Breast epithelium (tissue), 4 donors: Measurements from ENCODE around the gene TBX2. TPM values are rescaled to one million over a fixed set of nuclear protein-coding genes. Genes with fewer than 3 reads are reported as not detected.
A peak's percentile ranks its signal among the peaks of the same experiment; 100 is the strongest.

ENCODE experiments used
- DNase-seq, 2 donors: peaks; one replicate each; pipeline ENCODE4 v3.0.0-alpha.2; 2019; ENCODE audit warnings: low spot score in 2 of 2
- H3K27ac ChIP-seq, 2 donors: fragments of 200-600 bp; sonication (generic) in 1 of 2; one replicate each; pipeline ENCODE4 v1.5.1; 2016 to 2019; ENCODE audit warnings: mild to moderate bottlenecking in 1 of 2
- H3K27me3 ChIP-seq, 2 donors: fragments of 200-600 bp; sonication (generic) in 1 of 2; one replicate each; pipeline versions ENCODE4 v1.5.1 to v1.6.0; 2017 to 2019; ENCODE audit warnings: control low read depth in 1 of 2, mild to moderate bottlenecking in 1 of 2
- H3K36me3 ChIP-seq: fragments of 200-600 bp; one replicate; pipeline ENCODE4 v1.5.1; 2019
- H3K4me1 ChIP-seq, 2 donors: fragments of 200-600 bp; sonication (generic); one replicate each; pipeline ENCODE4 v1.5.1; 2016 to 2019; ENCODE audit warnings: control low read depth in 1 of 2
- H3K4me3 ChIP-seq, 3 donors: fragments of 200-600 bp; sonication (generic); 1 replicate in 2 of 3; 2 replicates in 1 of 3; pipeline ENCODE4 v1.5.1; 2016 to 2019; ENCODE audit warnings: mild to moderate bottlenecking in 3 of 3, moderate library complexity in 2 of 3
- H3K9me3 ChIP-seq, 2 donors: fragments of 200-600 bp; sonication (generic) in 1 of 2; one replicate each; pipeline ENCODE4 v1.5.1; 2016 to 2019; ENCODE audit warnings: control low read depth in 1 of 2
- CTCF ChIP-seq, 3 donors: fragments of 450-650 bp; IDR thresholded peaks; one replicate each; pipeline ENCODE4 v1.5.1; 2016 to 2017; ENCODE audit warnings: antibody characterized with exemption in 3 of 3, mild to moderate bottlenecking in 3 of 3, moderate library complexity in 3 of 3
- POLR2A ChIP-seq: fragments of 450-650 bp; IDR thresholded peaks from one replicate; pipeline ENCODE4 v1.6.1; 2016; ENCODE audit warnings: antibody characterized with exemption, mild to moderate bottlenecking, moderate library complexity
- POLR2AphosphoS5 ChIP-seq, 3 donors: sonication (generic); formaldehyde crosslinking; IDR thresholded peaks; one replicate each; pipeline ENCODE4 v1.6.1; 2017; ENCODE audit warnings: antibody characterized with exemption in 3 of 3
- intact Hi-C: fragments of 100-400 bp; cut with DNase I; formaldehyde crosslinking; loops from one replicate; pipeline ENCODE4 v1.15.1; 2023; ENCODE audit warnings: low total_unique reads
- total RNA-seq, 3 donors: library from RNA; depleted of rRNA; stranded (reverse); fragments of >200 nt; gene quantifications; one replicate each; pipeline ENCODE4 v1.1.0, GENCODE V29; 2016

Gene TBX2
- total RNA-seq, 3 donors from 2014 or later, result 4.8 to 8.5 (median 5.7) TPM

- H3K36me3 ChIP-seq, result no peaks in the 10 kb centered on the region
- no peaks in the 10 kb centered on the region for H3K4me1 ChIP-seq
- H3K9me3 ChIP-seq, result no peaks in the 10 kb centered on the region
- no peak overlapping the region for H3K4me3 ChIP-seq
- no peak for TF ChIP-seq POLR2AphosphoS5 (IDR thresholded peaks at IDR 0.05)
- TF ChIP-seq POLR2A, result no peak
- no peak for TF ChIP-seq CTCF (IDR thresholded peaks at IDR 0.05)
- DNase-seq, result no peak
- no peaks in the 10 kb centered on the region for H3K27me3 ChIP-seq
- intact Hi-C loops, result no loop called here
- peak overlapping the region in 1 of 2 donors; percentile 81 for H3K27ac ChIP-seq
Observed at GRCh38 chr17:61382796-61383688, 16.6 kb upstream of the TBX2 start.

GRCh38 chr17:61383689-61384201 is 15.9 kb upstream of the TBX2 start:
- intact Hi-C loops, result no loop called here
- H3K27ac ChIP-seq, result peak overlapping the region in 1 of 2 donors; percentile 81

GRCh38 chr17:61384354-61384691 is 15.3 kb upstream of the TBX2 start:
- no peaks in the 10 kb centered on the region for H3K36me3 ChIP-seq
- TF ChIP-seq POLR2A (no peak), CTCF (IDR thresholded peaks at IDR 0.05) (no peak), POLR2AphosphoS5 (IDR thresholded peaks at IDR 0.05) (no peak)
- no peaks in the 10 kb centered on the region for H3K9me3 ChIP-seq
- no peak for DNase-seq
- H3K4me1 ChIP-seq, result no peaks in the 10 kb centered on the region
- H3K27ac ChIP-seq, result peak overlapping the region in 1 of 2 donors; percentile 81
- intact Hi-C loops, result no loop called here
- no peak overlapping the region for H3K4me3 ChIP-seq
- H3K27me3 ChIP-seq, result no peaks in the 10 kb centered on the region

More at GRCh38 chr17:61383689-61384201, 15.9 kb upstream of the TBX2 start:
- TF ChIP-seq CTCF (IDR thresholded peaks at IDR 0.05) (no peak), POLR2AphosphoS5 (IDR thresholded peaks at IDR 0.05) (no peak), POLR2A (no peak)
- H3K27me3 ChIP-seq, result no peaks in the 10 kb centered on the region
- no peaks in the 10 kb centered on the region for H3K9me3 ChIP-seq
- no peaks in the 10 kb centered on the region for H3K36me3 ChIP-seq
- H3K4me3 ChIP-seq, result peak overlapping the region in 1 of 3 donors; percentile 8
- no peaks in the 10 kb centered on the region for H3K4me1 ChIP-seq
- DNase-seq, result no peak

- H3K36me3 ChIP-seq, result no peaks in the 10 kb centered on the region
- DNase-seq, result no peak
- intact Hi-C loops, result no loop called here
- peak overlapping the region in 1 of 2 donors; percentile 81 for H3K27ac ChIP-seq
- H3K9me3 ChIP-seq, result no peaks in the 10 kb centered on the region
- H3K27me3 ChIP-seq, result no peaks in the 10 kb centered on the region
- no peaks in the 10 kb centered on the region for H3K4me1 ChIP-seq
- no peak overlapping the region for H3K4me3 ChIP-seq
- TF ChIP-seq POLR2A (no peak), CTCF (IDR thresholded peaks at IDR 0.05) (no peak), POLR2AphosphoS5 (IDR thresholded peaks at IDR 0.05) (no peak)
Observed at GRCh38 chr17:61384692-61385576, 14.7 kb upstream of the TBX2 start.
